ENCODE results near the gene CGAS. TPM values are rescaled to one million over a fixed set of nuclear protein-coding genes. Genes with fewer than 3 reads are reported as not detected.
"Not testable (repeated sequence)": the region's sequence is repeated elsewhere in the genome, so short reads cannot be mapped to it uniquely, and the experiment has no call there.

Gene CGAS
- total and polyA plus RNA-seq, 2 experiments from 2014 or later = 8.3 to 12.7 TPM

DNA sequence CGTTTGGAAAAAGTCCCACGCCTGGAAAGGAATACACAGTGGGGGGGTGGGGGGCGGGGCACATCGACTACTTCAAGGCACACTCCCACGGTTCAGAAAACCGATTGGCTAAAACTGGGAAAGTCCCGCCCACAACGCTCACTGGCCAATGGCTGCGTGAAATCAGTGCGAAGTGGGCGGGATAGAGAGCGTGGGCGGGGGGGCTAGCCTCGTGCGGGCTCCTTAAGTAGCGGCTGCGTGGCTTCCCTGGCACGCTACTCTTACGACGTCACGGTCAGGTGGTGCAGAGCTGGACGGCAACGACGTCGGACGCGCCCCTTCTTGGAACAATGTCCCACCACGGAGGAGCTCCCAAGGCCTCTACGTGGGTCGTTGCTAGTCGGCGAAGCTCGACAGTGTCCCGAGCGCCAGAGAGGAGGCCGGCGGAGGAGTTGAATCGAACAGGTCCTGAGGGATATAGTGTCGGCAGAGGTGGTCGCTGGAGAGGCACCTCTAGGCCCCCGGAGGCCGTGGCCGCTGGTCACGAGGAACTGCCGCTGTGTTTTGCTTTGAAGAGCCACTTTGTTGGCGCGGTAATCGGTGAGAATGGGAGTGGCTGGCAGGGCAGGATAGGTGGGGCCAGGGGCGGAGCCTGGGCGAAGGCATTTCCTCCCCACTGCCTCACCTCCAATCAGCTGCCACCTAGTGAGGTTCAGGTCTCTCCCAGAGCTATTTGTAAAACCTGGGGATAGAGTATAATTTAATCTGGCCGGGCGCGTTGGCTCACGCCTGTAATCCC, 57.3 kb downstream of the CGAS start, which contains the start of gene DDX43:
TSS of gene DDX43 (plus strand) at position 252 of the 778 bp plus-strand sequence. CDS start at position 330, 78 bp downstream.
- no peak within 1 kb of the TSS for H3K27ac Mint-ChIP-seq
- no peak within 1 kb of the TSS for H3K4me3 ChIP-seq
- no peaks in the 10 kb centered on the region for H3K79me2 ChIP-seq (replicated peaks; ENCODE audit: insufficient read depth)
- peaks cover 4% of the 10 kb centered on the region; the same call in 1 of the 3 replicates for H3K36me3 Mint-ChIP-seq (ENCODE audit: low read depth)
- no peak within 1 kb of the TSS for H3K4me3 Mint-ChIP-seq
- ATAC-seq = peak; percentile 72
- DNase-seq (ENCODE audit: low spot score) = peak; percentile 77
- no peaks in the 10 kb centered on the region for H3K9me2 ChIP-seq (ENCODE audit: insufficient read depth)
- no peak within 1 kb of the TSS for H3K4me2 ChIP-seq
- no peaks in the 10 kb centered on the region for H3K36me3 ChIP-seq (ENCODE audit: insufficient read depth)
- H2AFZ ChIP-seq = no peak within 1 kb of the TSS; the same call in none of the 2 replicates
- peaks cover 2% of the 10 kb centered on the region; the same call in 1 of the 3 replicates for H3K9me3 Mint-ChIP-seq
- TF ChIP-seq, protein P1, sequence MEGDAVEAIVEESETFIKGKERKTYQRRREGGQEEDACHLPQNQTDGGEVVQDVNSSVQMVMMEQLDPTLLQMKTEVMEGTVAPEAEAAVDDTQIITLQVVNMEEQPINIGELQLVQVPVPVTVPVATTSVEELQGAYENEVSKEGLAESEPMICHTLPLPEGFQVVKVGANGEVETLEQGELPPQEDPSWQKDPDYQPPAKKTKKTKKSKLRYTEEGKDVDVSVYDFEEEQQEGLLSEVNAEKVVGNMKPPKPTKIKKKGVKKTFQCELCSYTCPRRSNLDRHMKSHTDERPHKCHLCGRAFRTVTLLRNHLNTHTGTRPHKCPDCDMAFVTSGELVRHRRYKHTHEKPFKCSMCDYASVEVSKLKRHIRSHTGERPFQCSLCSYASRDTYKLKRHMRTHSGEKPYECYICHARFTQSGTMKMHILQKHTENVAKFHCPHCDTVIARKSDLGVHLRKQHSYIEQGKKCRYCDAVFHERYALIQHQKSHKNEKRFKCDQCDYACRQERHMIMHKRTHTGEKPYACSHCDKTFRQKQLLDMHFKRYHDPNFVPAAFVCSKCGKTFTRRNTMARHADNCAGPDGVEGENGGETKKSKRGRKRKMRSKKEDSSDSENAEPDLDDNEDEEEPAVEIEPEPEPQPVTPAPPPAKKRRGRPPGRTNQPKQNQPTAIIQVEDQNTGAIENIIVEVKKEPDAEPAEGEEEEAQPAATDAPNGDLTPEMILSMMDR (conservative IDR thresholded peaks at IDR 0.05; ENCODE audit: low read depth in 2 of 2) = no peak
- TF ChIP-seq NANOG (IDR thresholded peaks at IDR 0.05; ENCODE audit: borderline replicate concordance) = no peak
- TF ChIP-seq, protein P2, sequence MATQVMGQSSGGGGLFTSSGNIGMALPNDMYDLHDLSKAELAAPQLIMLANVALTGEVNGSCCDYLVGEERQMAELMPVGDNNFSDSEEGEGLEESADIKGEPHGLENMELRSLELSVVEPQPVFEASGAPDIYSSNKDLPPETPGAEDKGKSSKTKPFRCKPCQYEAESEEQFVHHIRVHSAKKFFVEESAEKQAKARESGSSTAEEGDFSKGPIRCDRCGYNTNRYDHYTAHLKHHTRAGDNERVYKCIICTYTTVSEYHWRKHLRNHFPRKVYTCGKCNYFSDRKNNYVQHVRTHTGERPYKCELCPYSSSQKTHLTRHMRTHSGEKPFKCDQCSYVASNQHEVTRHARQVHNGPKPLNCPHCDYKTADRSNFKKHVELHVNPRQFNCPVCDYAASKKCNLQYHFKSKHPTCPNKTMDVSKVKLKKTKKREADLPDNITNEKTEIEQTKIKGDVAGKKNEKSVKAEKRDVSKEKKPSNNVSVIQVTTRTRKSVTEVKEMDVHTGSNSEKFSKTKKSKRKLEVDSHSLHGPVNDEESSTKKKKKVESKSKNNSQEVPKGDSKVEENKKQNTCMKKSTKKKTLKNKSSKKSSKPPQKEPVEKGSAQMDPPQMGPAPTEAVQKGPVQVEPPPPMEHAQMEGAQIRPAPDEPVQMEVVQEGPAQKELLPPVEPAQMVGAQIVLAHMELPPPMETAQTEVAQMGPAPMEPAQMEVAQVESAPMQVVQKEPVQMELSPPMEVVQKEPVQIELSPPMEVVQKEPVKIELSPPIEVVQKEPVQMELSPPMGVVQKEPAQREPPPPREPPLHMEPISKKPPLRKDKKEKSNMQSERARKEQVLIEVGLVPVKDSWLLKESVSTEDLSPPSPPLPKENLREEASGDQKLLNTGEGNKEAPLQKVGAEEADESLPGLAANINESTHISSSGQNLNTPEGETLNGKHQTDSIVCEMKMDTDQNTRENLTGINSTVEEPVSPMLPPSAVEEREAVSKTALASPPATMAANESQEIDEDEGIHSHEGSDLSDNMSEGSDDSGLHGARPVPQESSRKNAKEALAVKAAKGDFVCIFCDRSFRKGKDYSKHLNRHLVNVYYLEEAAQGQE (IDR thresholded peaks at IDR 0.05; ENCODE audit: unreplicated experiment) = no peak
- TF ChIP-seq POLR2AphosphoS5 (IDR thresholded peaks at IDR 0.05; ENCODE audit: low read depth) = no peak
- H3K4me1 ChIP-seq (ENCODE audit: insufficient read depth) = peaks cover 11% of the 10 kb centered on the region
- no peak within 1 kb of the TSS for H3K27ac ChIP-seq (ENCODE audit: low read depth)
- H3K4me1 Mint-ChIP-seq = peaks cover 9% of the 10 kb centered on the region; the same call in 2 of the 3 replicates
- peaks cover 4% of the 10 kb centered on the region for H3K27me3 Mint-ChIP-seq (ENCODE audit: insufficient read depth, low read depth, poor library complexity)
- H3K27me3 ChIP-seq (ENCODE audit: insufficient read depth) = peaks cover 4% of the 10 kb centered on the region; the same call in 1 of the 2 replicates
- H3F3A ChIP-seq (replicated peaks; ENCODE audit: low read depth) = 0 out of 2 replicates have a peak, but pooled peaks cover 9% of the 10 kb centered on the region
- H4K20me1 ChIP-seq (replicated peaks; ENCODE audit: insufficient read depth) = no peaks in the 10 kb centered on the region

DNA sequence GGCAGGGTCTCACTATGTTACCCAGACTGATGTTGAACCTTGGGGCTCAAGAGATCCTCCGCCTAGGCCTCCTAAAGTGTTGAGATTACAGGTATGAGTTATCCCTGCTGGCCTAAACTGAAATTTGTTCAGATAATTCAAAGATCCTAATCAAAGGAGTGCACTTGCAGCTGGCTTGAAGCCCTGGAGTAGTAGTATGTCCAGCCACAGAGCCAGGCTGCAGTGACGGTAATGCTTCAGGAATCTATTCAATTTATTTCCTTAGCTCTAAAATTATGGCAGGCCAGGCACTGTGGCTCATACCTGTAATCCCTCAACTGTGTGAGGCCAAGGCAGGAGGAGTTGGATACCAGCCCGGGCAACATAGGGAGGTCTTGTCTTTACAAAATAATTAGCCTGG, 58.8 kb downstream of the CGAS start:
- H4K20me1 ChIP-seq (replicated peaks; ENCODE audit: insufficient read depth) = no peaks in the 10 kb centered on the region
- H3K9me3 Mint-ChIP-seq = peaks cover under 1% of the 10 kb centered on the region; the same call in 1 of the 3 replicates
- TF ChIP-seq, protein P2 (IDR thresholded peaks at IDR 0.05; ENCODE audit: unreplicated experiment) = no peak
- TF ChIP-seq EZH2 (IDR thresholded peaks at IDR 0.05; ENCODE audit: low read depth, unreplicated experiment) (no peak), NANOG (IDR thresholded peaks at IDR 0.05; ENCODE audit: borderline replicate concordance) (no peak), EZH2phosphoT487 (IDR thresholded peaks at IDR 0.05; ENCODE audit: unreplicated experiment) (no peak)
- TF ChIP-seq, protein P3, sequence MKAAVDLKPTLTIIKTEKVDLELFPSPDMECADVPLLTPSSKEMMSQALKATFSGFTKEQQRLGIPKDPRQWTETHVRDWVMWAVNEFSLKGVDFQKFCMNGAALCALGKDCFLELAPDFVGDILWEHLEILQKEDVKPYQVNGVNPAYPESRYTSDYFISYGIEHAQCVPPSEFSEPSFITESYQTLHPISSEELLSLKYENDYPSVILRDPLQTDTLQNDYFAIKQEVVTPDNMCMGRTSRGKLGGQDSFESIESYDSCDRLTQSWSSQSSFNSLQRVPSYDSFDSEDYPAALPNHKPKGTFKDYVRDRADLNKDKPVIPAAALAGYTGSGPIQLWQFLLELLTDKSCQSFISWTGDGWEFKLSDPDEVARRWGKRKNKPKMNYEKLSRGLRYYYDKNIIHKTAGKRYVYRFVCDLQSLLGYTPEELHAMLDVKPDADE (IDR thresholded peaks at IDR 0.05) = no peak
- no peak overlapping the region for H3K4me3 ChIP-seq
- H3K4me2 ChIP-seq = no peak overlapping the region
- no peaks in the 10 kb centered on the region for H3K79me2 ChIP-seq (replicated peaks; ENCODE audit: insufficient read depth)
- peaks cover 8% of the 10 kb centered on the region for H3K4me1 ChIP-seq (ENCODE audit: insufficient read depth)
- no peak overlapping the region for H3K4me3 Mint-ChIP-seq
- no peak for DNase-seq (ENCODE audit: low spot score)
- no peak overlapping the region for H3K27ac Mint-ChIP-seq
- H3K36me3 Mint-ChIP-seq (ENCODE audit: low read depth) = peaks cover under 1% of the 10 kb centered on the region; the same call in 1 of the 3 replicates
- peaks cover 10% of the 10 kb centered on the region; the same call in 2 of the 3 replicates for H3K4me1 Mint-ChIP-seq
- H2AFZ ChIP-seq = no peak overlapping the region
- peaks cover 2% of the 10 kb centered on the region for H3K27me3 Mint-ChIP-seq (ENCODE audit: insufficient read depth, low read depth, poor library complexity)
- no peak overlapping the region for H3K27ac ChIP-seq (ENCODE audit: low read depth)
- H3K36me3 ChIP-seq (ENCODE audit: insufficient read depth) = no peaks in the 10 kb centered on the region
- 0 out of 2 replicates have a peak, but pooled peaks cover 9% of the 10 kb centered on the region for H3F3A ChIP-seq (replicated peaks; ENCODE audit: low read depth)
- no peaks in the 10 kb centered on the region for H3K9me2 ChIP-seq (ENCODE audit: insufficient read depth)
- ATAC-seq = no peak
- peaks cover 4% of the 10 kb centered on the region; the same call in 1 of the 2 replicates for H3K27me3 ChIP-seq (ENCODE audit: insufficient read depth)

DNA sequence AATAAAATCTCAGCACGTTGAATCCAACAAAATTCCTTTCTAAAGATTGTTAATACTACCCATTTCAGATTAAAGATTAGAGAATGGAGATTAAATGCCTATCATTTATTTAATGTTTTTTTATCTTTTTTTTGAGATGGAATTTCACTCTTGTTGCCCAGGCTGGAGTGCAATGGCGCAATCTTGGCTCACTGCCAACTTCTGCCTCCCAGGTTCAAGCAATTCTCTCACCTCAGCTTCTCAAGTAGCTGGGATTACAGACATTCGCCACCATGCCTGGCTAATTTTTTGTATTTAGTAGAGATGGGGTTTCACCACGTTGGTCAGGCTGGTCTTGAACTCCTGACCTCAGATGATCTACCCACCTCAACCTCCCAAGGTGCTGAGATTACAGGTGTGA, 59.9 kb downstream of the CGAS start:
- not testable (repeated sequence) for H3K36me3 ChIP-seq (ENCODE audit: insufficient read depth); H3F3A ChIP-seq (replicated peaks; ENCODE audit: low read depth); H3K4me3 Mint-ChIP-seq; ATAC-seq; H3K4me3 ChIP-seq; H2AFZ ChIP-seq; H3K27ac Mint-ChIP-seq; H3K36me3 Mint-ChIP-seq (ENCODE audit: low read depth); H4K20me1 ChIP-seq (replicated peaks; ENCODE audit: insufficient read depth); H3K79me2 ChIP-seq (replicated peaks; ENCODE audit: insufficient read depth); H3K27ac ChIP-seq (ENCODE audit: low read depth); H3K9me2 ChIP-seq (ENCODE audit: insufficient read depth); H3K9me3 Mint-ChIP-seq; H3K4me1 ChIP-seq (ENCODE audit: insufficient read depth); H3K4me2 ChIP-seq; H3K27me3 Mint-ChIP-seq (ENCODE audit: insufficient read depth, low read depth, poor library complexity); H3K27me3 ChIP-seq (ENCODE audit: insufficient read depth); DNase-seq (ENCODE audit: low spot score)
- H3K4me1 Mint-ChIP-seq = peaks cover 10% of the 10 kb centered on the region; the same call in 2 of the 3 replicates

All from GM23338 (cell line).